SKM-1 (cell line): ENCODE measurements around the gene KCNQ4.
A peak's percentile ranks its signal among the peaks of the same experiment; 100 is the strongest.

Experiments used
- DNase-seq: peaks from one replicate; lab custom pipeline; 2025; ENCODE audit not compliant: unreplicated experiment; lab: John Stamatoyannopoulos, UW

The KCNQ4 gene

GRCh38 chr1:40754201-40754600 lies 29.4 kb upstream of the KCNQ4 start:
- DNase-seq, result no peak

- DNase-seq, result no peak
Observed at GRCh38 chr1:40755067-40755466, 28.5 kb upstream of the KCNQ4 start.

- no peak for DNase-seq
Observed at GRCh38 chr1:40756523-40756922, 27.1 kb upstream of the KCNQ4 start.

- no peak for DNase-seq
Observed at GRCh38 chr1:40757084-40757483, 26.5 kb upstream of the KCNQ4 start.

- no peak for DNase-seq
Observed at GRCh38 chr1:40758004-40758403, 25.6 kb upstream of the KCNQ4 start.

- no peak for DNase-seq
Observed at GRCh38 chr1:40758578-40759343, 24.8 kb upstream of the KCNQ4 start.

GRCh38 chr1:40760984-40761383 lies 22.6 kb upstream of the KCNQ4 start:
- DNase-seq, result no peak

- no peak for DNase-seq
Observed at GRCh38 chr1:40762144-40762923, 21.3 kb upstream of the KCNQ4 start.

GRCh38 chr1:40763742-40764532 lies 19.6 kb upstream of the KCNQ4 start:
- DNase-seq, result no peak

GRCh38 chr1:40764981-40765380 lies 18.6 kb upstream of the KCNQ4 start:
- no peak for DNase-seq

GRCh38 chr1:40766017-40766416 lies 17.6 kb upstream of the KCNQ4 start:
- DNase-seq, result no peak

GRCh38 chr1:40766560-40766959 lies 17.0 kb upstream of the KCNQ4 start:
- no peak for DNase-seq

GRCh38 chr1:40768146-40768990 lies 15.2 kb upstream of the KCNQ4 start:
- no peak for DNase-seq

GRCh38 chr1:40769815-40770214 lies 13.8 kb upstream of the KCNQ4 start:
- DNase-seq, result no peak

GRCh38 chr1:40770296-40771070 lies 13.1 kb upstream of the KCNQ4 start:
- no peak for DNase-seq

- no peak for DNase-seq
Observed at GRCh38 chr1:40772146-40772955, 11.2 kb upstream of the KCNQ4 start.

GRCh38 chr1:40773748-40774265 lies 9.8 kb upstream of the KCNQ4 start:
- DNase-seq, result no peak

GRCh38 chr1:40774266-40774998 lies 9.2 kb upstream of the KCNQ4 start:
- DNase-seq, result peak; percentile 15
